Measurements from ENCODE around the gene RGS11.
"Not testable (repeated sequence)": the region's sequence is repeated elsewhere in the genome, so short reads cannot be mapped to it uniquely, and the experiment has no call there.

- not testable (repeated sequence) for TF ChIP-seq CTCF (IDR thresholded peaks at IDR 0.05; ENCODE audit: low read depth, low read length, missing input control); TAF1 (conservative IDR thresholded peaks at IDR 0.05); ATF3 (IDR thresholded peaks at IDR 0.05)
Observed at GRCh38 chr16:267562-267961, 8.2 kb downstream of the RGS11 start.

Data from liver (tissue), 3 donors.